HepG2 (cell line): ENCODE measurements around the gene DBN1. TPM values are rescaled to one million over a fixed set of nuclear protein-coding genes. Genes with fewer than 3 reads are reported as not detected.

Source experiments
- CHD2 ChIP-seq: IDR thresholded peaks from 2 replicates; pipeline ENCODE4 v1.6.1; 2011; ENCODE audit warnings: low read depth, low read length, improper control_type of control experiment
- HMGXB4 ChIP-seq, 2 experiments: sonication (generic) in 1 of 2; formaldehyde crosslinking in 1 of 2; IDR thresholded peaks; 2 replicates each; pipeline versions ENCODE4 v1.4.0 to v1.6.1; 2018 to 2020; ENCODE audit warnings: missing genetic modification reagents in 2 of 2, borderline replicate concordance in 1 of 2, low read depth in 1 of 2, mild to moderate bottlenecking in 1 of 2, missing biosample characterization in 1 of 2
- HNRNPL ChIP-seq: fragments of 200-400 bp; formaldehyde crosslinking; IDR thresholded peaks from 2 replicates; pipeline ENCODE4 v1.6.1; 2017; ENCODE audit warnings: mild to moderate bottlenecking, low read depth, low read length
- HOXD1 ChIP-seq: sonication (generic); formaldehyde crosslinking; IDR thresholded peaks from 2 replicates; pipeline ENCODE4 v1.5.0; 2020; ENCODE audit warnings: missing genetic modification reagents
- IRF2 ChIP-seq: IDR thresholded peaks from 2 replicates; pipeline ENCODE4 v1.6.1; 2018; ENCODE audit warnings: missing genetic modification reagents, missing compliant biosample characterization
- NFKBIZ ChIP-seq: IDR thresholded peaks from 2 replicates; pipeline ENCODE4 v1.6.1; 2018; ENCODE audit warnings: missing genetic modification reagents, missing compliant biosample characterization
- NR2C2 ChIP-seq: sonication (generic); formaldehyde crosslinking; IDR thresholded peaks from 2 replicates; pipeline ENCODE4 v1.4.0; 2020; ENCODE audit warnings: missing genetic modification reagents, mild to moderate bottlenecking, moderate library complexity, borderline replicate concordance
- SALL1 ChIP-seq: sonication (generic); formaldehyde crosslinking; IDR thresholded peaks from 2 replicates; pipeline ENCODE4 v1.8.0; 2022; ENCODE audit warnings: mild to moderate bottlenecking, missing genetic modification reagents
- SMAD9 ChIP-seq: sonication (generic); formaldehyde crosslinking; IDR thresholded peaks from 2 replicates; pipeline ENCODE4 v1.5.1; 2020; ENCODE audit warnings: mild to moderate bottlenecking, missing genetic modification reagents
- TMF1 ChIP-seq: sonication (generic); formaldehyde crosslinking; IDR thresholded peaks from 2 replicates; pipeline ENCODE4 v1.8.1; 2022; ENCODE audit warnings: low read depth, missing genetic modification reagents
- ZNF121 ChIP-seq: sonication (generic); formaldehyde crosslinking; IDR thresholded peaks from 2 replicates; pipeline ENCODE4 v1.5.0; 2020; ENCODE audit warnings: mild to moderate bottlenecking, missing genetic modification reagents
- ZNF3 ChIP-seq: IDR thresholded peaks from 2 replicates; pipeline ENCODE4 v1.7.0; 2017; ENCODE audit warnings: inconsistent platforms
- ZNF562 ChIP-seq: sonication (generic); formaldehyde crosslinking; IDR thresholded peaks from 2 replicates; pipeline ENCODE4 v1.8.0; 2022; ENCODE audit warnings: missing genetic modification reagents, borderline replicate concordance
- ZNF720 ChIP-seq: sonication (generic); formaldehyde crosslinking; IDR thresholded peaks from 2 replicates; pipeline ENCODE4 v1.4.0; 2020; ENCODE audit warnings: missing genetic modification reagents
- ZSCAN29 ChIP-seq: sonication (generic); formaldehyde crosslinking; conservative IDR thresholded peaks from 2 replicates; pipeline ENCODE4 v1.4.0; 2020; ENCODE audit warnings: mild to moderate bottlenecking, missing genetic modification reagents
- polyA plus RNA-seq, 8 experiments: library from polyadenylated mRNA; depleted of rRNA in 3 of 8; stranded (reverse) in 7 of 8; unstranded in 1 of 8; fragments of >200 nt; fragmentation: Illumina TruSeq in 4 of 8; extraction: Trizol in 4 of 8; gene quantifications; 2 replicates each; pipeline versions ENCODE4 v1.2.1 to v1.2.3, GENCODE V29; 2011 to 2016; ENCODE audit warnings: low read depth in 4 of 8, missing spikeins in 1 of 8, mixed read lengths in 1 of 8; ENCODE audit not compliant: insufficient read depth in 1 of 8
- total RNA-seq, 5 experiments: library from RNA; depleted of rRNA; stranded (reverse); fragments of >200 nt; fragmentation: Illumina TruSeq; extraction: Trizol; gene quantifications; 2 replicates each; pipeline ENCODE4 v1.2.3, GENCODE V29; 2016; ENCODE audit warnings: low read depth in 1 of 5
- TF ChIP-seq, protein P1 (sequence below): IDR thresholded peaks from 2 replicates; pipeline ENCODE4 v1.6.1; 2012; ENCODE audit warnings: low read length, improper control_type of control experiment
- TF ChIP-seq, protein P2 (sequence below): sonication (generic); formaldehyde crosslinking; IDR thresholded peaks from 2 replicates; pipeline ENCODE4 v1.4.0; 2020; ENCODE audit warnings: mild to moderate bottlenecking, missing genetic modification reagents
- TF ChIP-seq, protein P3 (sequence below): sonication (generic); formaldehyde crosslinking; IDR thresholded peaks from 2 replicates; pipeline ENCODE4 v1.5.0; 2020; ENCODE audit warnings: missing genetic modification reagents
- TF ChIP-seq, protein P4 (sequence below): IDR thresholded peaks from 2 replicates; pipeline ENCODE4 v1.6.1; 2018; ENCODE audit warnings: missing genetic modification reagents, mild to moderate bottlenecking, missing compliant biosample characterization

The DBN1 gene
- total and polyA plus RNA-seq, 2 of the 13 experiments (the other 11 are each of a cell fraction or from before 2014, with no cell fraction given) = 27.0 to 37.3 TPM

GRCh38 chr5:177434942-177435738 is 38.3 kb downstream of the DBN1 start (continued):
- TF ChIP-seq, protein P1, sequence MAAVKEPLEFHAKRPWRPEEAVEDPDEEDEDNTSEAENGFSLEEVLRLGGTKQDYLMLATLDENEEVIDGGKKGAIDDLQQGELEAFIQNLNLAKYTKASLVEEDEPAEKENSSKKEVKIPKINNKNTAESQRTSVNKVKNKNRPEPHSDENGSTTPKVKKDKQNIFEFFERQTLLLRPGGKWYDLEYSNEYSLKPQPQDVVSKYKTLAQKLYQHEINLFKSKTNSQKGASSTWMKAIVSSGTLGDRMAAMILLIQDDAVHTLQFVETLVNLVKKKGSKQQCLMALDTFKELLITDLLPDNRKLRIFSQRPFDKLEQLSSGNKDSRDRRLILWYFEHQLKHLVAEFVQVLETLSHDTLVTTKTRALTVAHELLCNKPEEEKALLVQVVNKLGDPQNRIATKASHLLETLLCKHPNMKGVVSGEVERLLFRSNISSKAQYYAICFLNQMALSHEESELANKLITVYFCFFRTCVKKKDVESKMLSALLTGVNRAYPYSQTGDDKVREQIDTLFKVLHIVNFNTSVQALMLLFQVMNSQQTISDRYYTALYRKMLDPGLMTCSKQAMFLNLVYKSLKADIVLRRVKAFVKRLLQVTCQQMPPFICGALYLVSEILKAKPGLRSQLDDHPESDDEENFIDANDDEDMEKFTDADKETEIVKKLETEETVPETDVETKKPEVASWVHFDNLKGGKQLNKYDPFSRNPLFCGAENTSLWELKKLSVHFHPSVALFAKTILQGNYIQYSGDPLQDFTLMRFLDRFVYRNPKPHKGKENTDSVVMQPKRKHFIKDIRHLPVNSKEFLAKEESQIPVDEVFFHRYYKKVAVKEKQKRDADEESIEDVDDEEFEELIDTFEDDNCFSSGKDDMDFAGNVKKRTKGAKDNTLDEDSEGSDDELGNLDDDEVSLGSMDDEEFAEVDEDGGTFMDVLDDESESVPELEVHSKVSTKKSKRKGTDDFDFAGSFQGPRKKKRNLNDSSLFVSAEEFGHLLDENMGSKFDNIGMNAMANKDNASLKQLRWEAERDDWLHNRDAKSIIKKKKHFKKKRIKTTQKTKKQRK = no peak
- TF ChIP-seq NR2C2 (CRISPR knock-in tag) (peak; percentile 42; the same call in 1 of the 2 replicates), HMGXB4 (CRISPR knock-in tag; IDR thresholded peaks at IDR 0.05; ENCODE audit: borderline replicate concordance in 1 of 2, low read depth in 1 of 2) (0 out of 4 replicates have a peak, but pooled peaks of 1 of the 2 experiments have one; percentile 34), SMAD9 (CRISPR knock-in tag) (no peak), TMF1 (CRISPR knock-in tag) (no peak), ZNF121 (CRISPR knock-in tag) (no peak), NFKBIZ (CRISPR knock-in tag) (no peak), CHD2 (no peak), SALL1 (CRISPR knock-in tag) (no peak), ZNF720 (no peak), ZSCAN29 (no peak), ZNF562 (CRISPR knock-in tag) (no peak), ZNF3 (CRISPR knock-in tag) (no peak), IRF2 (CRISPR knock-in tag) (no peak), HNRNPL (0 out of 2 replicates have a peak, but pooled peaks have one; percentile 26), HOXD1 (CRISPR knock-in tag) (no peak)
- TF ChIP-seq, protein P2, sequence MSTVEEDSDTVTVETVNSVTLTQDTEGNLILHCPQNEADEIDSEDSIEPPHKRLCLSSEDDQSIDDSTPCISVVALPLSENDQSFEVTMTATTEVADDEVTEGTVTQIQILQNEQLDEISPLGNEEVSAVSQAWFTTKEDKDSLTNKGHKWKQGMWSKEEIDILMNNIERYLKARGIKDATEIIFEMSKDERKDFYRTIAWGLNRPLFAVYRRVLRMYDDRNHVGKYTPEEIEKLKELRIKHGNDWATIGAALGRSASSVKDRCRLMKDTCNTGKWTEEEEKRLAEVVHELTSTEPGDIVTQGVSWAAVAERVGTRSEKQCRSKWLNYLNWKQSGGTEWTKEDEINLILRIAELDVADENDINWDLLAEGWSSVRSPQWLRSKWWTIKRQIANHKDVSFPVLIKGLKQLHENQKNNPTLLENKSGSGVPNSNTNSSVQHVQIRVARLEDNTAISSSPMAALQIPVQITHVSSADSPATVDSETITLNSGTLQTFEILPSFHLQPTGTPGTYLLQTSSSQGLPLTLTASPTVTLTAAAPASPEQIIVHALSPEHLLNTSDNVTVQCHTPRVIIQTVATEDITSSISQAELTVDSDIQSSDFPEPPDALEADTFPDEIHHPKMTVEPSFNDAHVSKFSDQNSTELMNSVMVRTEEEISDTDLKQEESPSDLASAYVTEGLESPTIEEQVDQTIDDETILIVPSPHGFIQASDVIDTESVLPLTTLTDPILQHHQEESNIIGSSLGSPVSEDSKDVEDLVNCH = no peak
- TF ChIP-seq, protein P3, sequence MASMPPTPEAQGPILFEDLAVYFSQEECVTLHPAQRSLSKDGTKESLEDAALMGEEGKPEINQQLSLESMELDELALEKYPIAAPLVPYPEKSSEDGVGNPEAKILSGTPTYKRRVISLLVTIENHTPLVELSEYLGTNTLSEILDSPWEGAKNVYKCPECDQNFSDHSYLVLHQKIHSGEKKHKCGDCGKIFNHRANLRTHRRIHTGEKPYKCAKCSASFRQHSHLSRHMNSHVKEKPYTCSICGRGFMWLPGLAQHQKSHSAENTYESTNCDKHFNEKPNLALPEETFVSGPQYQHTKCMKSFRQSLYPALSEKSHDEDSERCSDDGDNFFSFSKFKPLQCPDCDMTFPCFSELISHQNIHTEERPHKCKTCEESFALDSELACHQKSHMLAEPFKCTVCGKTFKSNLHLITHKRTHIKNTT (CRISPR knock-in tag) = no peak
- TF ChIP-seq, protein P4, sequence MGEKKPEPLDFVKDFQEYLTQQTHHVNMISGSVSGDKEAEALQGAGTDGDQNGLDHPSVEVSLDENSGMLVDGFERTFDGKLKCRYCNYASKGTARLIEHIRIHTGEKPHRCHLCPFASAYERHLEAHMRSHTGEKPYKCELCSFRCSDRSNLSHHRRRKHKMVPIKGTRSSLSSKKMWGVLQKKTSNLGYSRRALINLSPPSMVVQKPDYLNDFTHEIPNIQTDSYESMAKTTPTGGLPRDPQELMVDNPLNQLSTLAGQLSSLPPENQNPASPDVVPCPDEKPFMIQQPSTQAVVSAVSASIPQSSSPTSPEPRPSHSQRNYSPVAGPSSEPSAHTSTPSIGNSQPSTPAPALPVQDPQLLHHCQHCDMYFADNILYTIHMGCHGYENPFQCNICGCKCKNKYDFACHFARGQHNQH (CRISPR knock-in tag) = no peak
